ENCODE data around the gene SAYSD1. TPM values are rescaled to one million over a fixed set of nuclear protein-coding genes. Genes with fewer than 3 reads are reported as not detected.

The SAYSD1 gene
- total RNA-seq, 1 experiment from 2014 or later: 9.4 TPM

- Mint-ChIP-seq H3K27me3 (ENCODE audit: low read depth) (peaks cover 12% of the 10 kb centered on the region), H3K4me3 (no peak overlapping the region), H3K4me1 (peaks cover 29 to 33% of the 10 kb centered on the region in 2 experiments), H3K9me3 (no peaks in the 10 kb centered on the region), H3K36me3 (ENCODE audit: insufficient read depth in 1 of 3, low read depth in 3 of 3) (no peaks in the 10 kb centered on the region; a peak in 1 of 7 replicates), H3K27ac (no peak overlapping the region; a peak in 1 of 7 replicates)
- Histone ChIP-seq H2BK20ac (ENCODE audit: low read depth, low read length, poor library complexity, severe bottlenecking) (no peak overlapping the region), H4K20me1 (ENCODE audit: control insufficient read depth, insufficient read depth, insufficient read length) (no peaks in the 10 kb centered on the region), H4K8ac (replicated peaks; ENCODE audit: insufficient read length, low read depth, low read length) (no peak overlapping the region), H3K9me3 (ENCODE audit: control insufficient read depth, low read depth, low read length) (no peaks in the 10 kb centered on the region), H3K9ac (ENCODE audit: extremely low read depth, insufficient read length, low read length) (no peak overlapping the region), H3K79me1 (ENCODE audit: insufficient read depth, low read depth, low read length, poor library complexity, severe bottlenecking) (no peaks in the 10 kb centered on the region), H3K79me2 (ENCODE audit: insufficient read depth, low read length) (no peaks in the 10 kb centered on the region), H3K27me3 (ENCODE audit: insufficient read depth, low read length) (no peaks in the 10 kb centered on the region), H2BK12ac (ENCODE audit: insufficient read length, low read depth, low read length) (no peak overlapping the region), H2BK15ac (ENCODE audit: low read depth, low read length) (no peak overlapping the region), H3K18ac (ENCODE audit: insufficient read length, low read depth, low read length) (no peak overlapping the region), H3K56ac (ENCODE audit: insufficient read length, low read depth, low read length) (no peak overlapping the region), H3K23me2 (ENCODE audit: insufficient read length, low read depth, low read length, poor library complexity, severe bottlenecking) (no peaks in the 10 kb centered on the region), H2BK5ac (ENCODE audit: insufficient read length, low read length) (no peak overlapping the region), H2AK5ac (ENCODE audit: insufficient read length, low read length) (no peak overlapping the region), H3K23ac (ENCODE audit: insufficient read length, low read depth, low read length) (no peak overlapping the region), H4K5ac (ENCODE audit: insufficient read length, low read depth, low read length) (no peak overlapping the region), H3K4ac (ENCODE audit: low read depth, low read length) (no peak overlapping the region), H3K4me1 (ENCODE audit: insufficient read depth, low read length) (no peaks in the 10 kb centered on the region), H2BK120ac (ENCODE audit: low read depth, low read length, poor library complexity, severe bottlenecking) (no peak overlapping the region), H3K14ac (ENCODE audit: insufficient read depth, low read length) (no peak overlapping the region; the same call in 1 of the 2 replicates), H3T11ph (ENCODE audit: low read length) (no peak overlapping the region), H2AFZ (ENCODE audit: low read length) (no peak overlapping the region), H4K91ac (ENCODE audit: insufficient read length, low read depth, low read length) (no peak overlapping the region), H3K27ac (ENCODE audit: insufficient read length, low read depth, low read length) (no peak overlapping the region), H3K4me2 (ENCODE audit: insufficient read depth, insufficient read length, low read length) (no peak overlapping the region)
- no CpG with 5 or more reads among the region's 8 CpGs for WGBS (ENCODE audit: extremely low coverage, insufficient read length, low lambda C conversion rate)
- no peak for TF ChIP-seq CTCF (conservative IDR thresholded peaks at IDR 0.05)
- DNase-seq: peak; percentile 24
Observed at GRCh38 chr6:39082310-39082709, 32.7 kb downstream of the SAYSD1 start.

All from H9 (cell line).